GM08714 (cell line): Measurements from ENCODE around the gene TRMT44.

ENCODE experiments used
- H3K4me3 ChIP-seq: fragments of 200-500 bp; sonication (Bioruptor generic); 2 replicates; pipeline ENCODE4 v1.5.1; 2014; ENCODE audit warnings: mild to moderate bottlenecking, low read length, inconsistent platforms
- ZNF274 ChIP-seq: IDR thresholded peaks from 2 replicates; pipeline ENCODE4 v1.6.1; 2012; ENCODE audit warnings: mild to moderate bottlenecking, low read depth, low read length

The TRMT44 gene

GRCh38 chr4:8464381-8464780 is 23.8 kb downstream of the TRMT44 start:
- no peak overlapping the region for H3K4me3 ChIP-seq
- no peak for TF ChIP-seq ZNF274

- H3K4me3 ChIP-seq: no peak overlapping the region
- no peak for TF ChIP-seq ZNF274
Observed at GRCh38 chr4:8465615-8466611, 25.3 kb downstream of the TRMT44 start.

GRCh38 chr4:8467016-8467415 is 26.4 kb downstream of the TRMT44 start:
- TF ChIP-seq ZNF274: no peak
- H3K4me3 ChIP-seq: no peak overlapping the region

GRCh38 chr4:8468746-8469535 is 28.4 kb downstream of the TRMT44 start:
- no peak overlapping the region for H3K4me3 ChIP-seq
- TF ChIP-seq ZNF274: no peak

- no peak overlapping the region for H3K4me3 ChIP-seq
- no peak for TF ChIP-seq ZNF274
Observed at GRCh38 chr4:8469550-8469949, 29.0 kb downstream of the TRMT44 start.

GRCh38 chr4:8470451-8471024 is 30.0 kb downstream of the TRMT44 start:
- H3K4me3 ChIP-seq: no peak overlapping the region
- TF ChIP-seq ZNF274: no peak

- no peak overlapping the region for H3K4me3 ChIP-seq
- no peak for TF ChIP-seq ZNF274
Observed at GRCh38 chr4:8471211-8471875, 30.8 kb downstream of the TRMT44 start.

- TF ChIP-seq ZNF274: no peak
- H3K4me3 ChIP-seq: no peak overlapping the region
Observed at GRCh38 chr4:8472158-8472688, 31.6 kb downstream of the TRMT44 start.

GRCh38 chr4:8472689-8473197 is 32.2 kb downstream of the TRMT44 start:
- no peak for TF ChIP-seq ZNF274
- no peak overlapping the region for H3K4me3 ChIP-seq

GRCh38 chr4:8473198-8473919 is 32.8 kb downstream of the TRMT44 start:
- no peak for TF ChIP-seq ZNF274
- H3K4me3 ChIP-seq: no peak overlapping the region

GRCh38 chr4:8473920-8474590 is 33.5 kb downstream of the TRMT44 start:
- no peak for TF ChIP-seq ZNF274
- no peak overlapping the region for H3K4me3 ChIP-seq

- no peak for TF ChIP-seq ZNF274
- H3K4me3 ChIP-seq: no peak overlapping the region
Observed at GRCh38 chr4:8474856-8475255, 34.3 kb downstream of the TRMT44 start.
